Fibroblast of lung (primary cell): ENCODE results near the gene DOCK4.

Experiments
- EZH2 ChIP-seq: IDR thresholded peaks from 2 replicates; pipeline ENCODE4 v1.5.1; 2012; ENCODE audit warnings: low read length, control low read depth, mild to moderate bottlenecking; ENCODE audit errors: missing control alignments
- TF ChIP-seq, protein P1 (sequence below), 2 donors: IDR thresholded peaks in 1 of 2; conservative IDR thresholded peaks in 1 of 2; 1 replicate in 1 of 2; 2 replicates in 1 of 2; pipeline ENCODE4 v1.5.1; 2011 to 2012; ENCODE audit warnings: low read length in 2 of 2, control low read depth in 1 of 2, inconsistent platforms in 1 of 2, low read depth in 1 of 2, mild to moderate bottlenecking in 1 of 2

DNA sequence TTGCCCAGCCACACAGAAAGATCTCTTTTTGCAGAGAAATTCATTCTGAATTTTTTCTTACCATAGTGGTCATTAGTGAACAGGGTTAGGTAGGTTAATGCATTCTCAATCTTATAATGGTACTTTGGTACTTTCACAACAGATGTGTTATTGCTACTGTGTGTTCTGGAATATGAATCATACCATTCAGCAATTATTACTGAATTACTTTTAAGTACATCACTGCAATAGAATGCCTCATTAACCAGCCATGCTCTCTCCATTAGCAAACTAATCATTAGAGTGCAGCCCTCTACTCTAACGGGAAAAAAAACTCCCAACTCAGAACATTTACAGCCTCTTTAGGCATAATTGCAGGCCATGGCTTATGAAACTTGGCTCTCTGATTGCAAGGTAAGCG, 102.1 kb downstream of the DOCK4 start:
- TF ChIP-seq, protein P1, sequence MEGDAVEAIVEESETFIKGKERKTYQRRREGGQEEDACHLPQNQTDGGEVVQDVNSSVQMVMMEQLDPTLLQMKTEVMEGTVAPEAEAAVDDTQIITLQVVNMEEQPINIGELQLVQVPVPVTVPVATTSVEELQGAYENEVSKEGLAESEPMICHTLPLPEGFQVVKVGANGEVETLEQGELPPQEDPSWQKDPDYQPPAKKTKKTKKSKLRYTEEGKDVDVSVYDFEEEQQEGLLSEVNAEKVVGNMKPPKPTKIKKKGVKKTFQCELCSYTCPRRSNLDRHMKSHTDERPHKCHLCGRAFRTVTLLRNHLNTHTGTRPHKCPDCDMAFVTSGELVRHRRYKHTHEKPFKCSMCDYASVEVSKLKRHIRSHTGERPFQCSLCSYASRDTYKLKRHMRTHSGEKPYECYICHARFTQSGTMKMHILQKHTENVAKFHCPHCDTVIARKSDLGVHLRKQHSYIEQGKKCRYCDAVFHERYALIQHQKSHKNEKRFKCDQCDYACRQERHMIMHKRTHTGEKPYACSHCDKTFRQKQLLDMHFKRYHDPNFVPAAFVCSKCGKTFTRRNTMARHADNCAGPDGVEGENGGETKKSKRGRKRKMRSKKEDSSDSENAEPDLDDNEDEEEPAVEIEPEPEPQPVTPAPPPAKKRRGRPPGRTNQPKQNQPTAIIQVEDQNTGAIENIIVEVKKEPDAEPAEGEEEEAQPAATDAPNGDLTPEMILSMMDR (conservative IDR thresholded peaks at IDR 0.05 in 1 of 2, IDR thresholded peaks at IDR 0.05 in 1 of 2; ENCODE audit: low read depth in 1 of 2, low read length in 2 of 2): no peak
- no peak for TF ChIP-seq EZH2
